ENCODE results near the gene HOXA5. TPM values are rescaled to one million over a fixed set of nuclear protein-coding genes. Genes with fewer than 3 reads are reported as not detected.

The HOXA5 gene
- total and polyA plus RNA-seq, 2 of the 8 experiments (the other 6 are each of a cell fraction or from before 2014, with no cell fraction given): not detected

DNA sequence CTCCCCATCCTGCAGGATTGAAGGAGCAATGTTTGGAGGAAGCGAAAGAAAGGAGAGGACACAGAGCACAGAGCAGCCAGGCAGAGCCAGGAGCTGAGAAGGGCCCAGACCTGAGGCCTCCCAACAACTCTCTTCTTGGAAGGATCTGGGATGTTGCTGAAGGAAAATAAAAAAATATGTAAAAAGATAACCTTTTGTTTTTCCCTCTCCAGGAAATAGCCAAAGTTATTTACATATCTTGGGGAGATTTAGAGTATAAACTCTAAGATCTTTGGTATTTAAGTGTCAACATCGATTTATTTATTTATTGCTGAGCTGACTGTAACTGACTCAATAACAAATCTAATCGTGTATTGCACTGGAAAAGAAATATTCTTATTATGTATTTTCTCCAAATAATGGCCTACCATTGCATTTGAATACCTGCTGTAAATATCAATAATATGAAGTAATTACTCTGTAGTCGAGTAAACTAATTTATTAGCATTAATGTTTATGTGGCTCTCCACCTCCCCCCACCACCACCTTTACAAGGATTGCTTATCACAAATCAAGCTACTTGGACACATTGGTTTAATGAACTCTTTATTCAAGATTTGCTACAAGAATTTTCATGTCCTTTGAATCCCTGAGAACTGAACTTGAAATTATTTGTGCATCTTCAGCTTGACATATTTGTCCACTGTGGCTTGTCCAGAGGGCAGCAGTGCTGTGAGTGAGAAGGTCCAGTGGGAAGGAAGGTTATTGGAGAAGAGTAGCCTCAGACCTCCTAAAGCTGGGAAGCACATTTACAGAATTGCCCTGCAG lies 43.4 kb upstream of the HOXA5 start:
- H4K20me1 ChIP-seq (replicated peaks in 1 of 2; ENCODE audit: control insufficient read depth in 1 of 2, insufficient read depth in 2 of 2, low read length in 2 of 2): peaks cover 34 to 63% of the 10 kb centered on the region in 2 experiments
- no peak overlapping the region for H3K56ac ChIP-seq (replicated peaks; ENCODE audit: insufficient read length, low read depth, low read length)
- no peak overlapping the region for H3K14ac ChIP-seq (ENCODE audit: insufficient read length)
- H3K4me1 ChIP-seq (replicated peaks in 1 of 4; ENCODE audit: control insufficient read depth in 3 of 4, insufficient read depth in 4 of 4, low read length in 3 of 4): peaks cover 0 to 27% (median 16%) of the 10 kb centered on the region in 4 experiments; a peak in 6 of 7 replicates
- no peak overlapping the region for H3K4me3 ChIP-seq (ENCODE audit: extremely low read depth in 1 of 4, insufficient read depth in 2 of 4, low read depth in 3 of 4, low read length in 4 of 4)
- H2AK5ac ChIP-seq (ENCODE audit: low read depth, low read length): no peak overlapping the region
- FAIRE-seq (no peak), DNase-seq (ENCODE audit: low read depth in 1 of 2, low spot score in 2 of 2) (no peak)
- H3K23me2 ChIP-seq (ENCODE audit: low read depth, low read length): no peaks in the 10 kb centered on the region
- no peak overlapping the region for H2BK20ac ChIP-seq (ENCODE audit: low read length)
- H2AFZ ChIP-seq (ENCODE audit: low read length): no peak overlapping the region
- H2BK12ac ChIP-seq (ENCODE audit: low read depth, low read length): no peak overlapping the region
- H3K79me1 ChIP-seq (ENCODE audit: low read depth, low read length): no peaks in the 10 kb centered on the region
- H2BK15ac ChIP-seq (ENCODE audit: low read length): no peak overlapping the region
- H3K36me3 ChIP-seq (ENCODE audit: control insufficient read depth in 2 of 4, insufficient read depth in 4 of 4, low read length in 3 of 4): peaks cover 0 to 8% (median 0%) of the 10 kb centered on the region in 4 experiments; a peak in 1 of 8 replicates
- no peak overlapping the region for H3K9ac ChIP-seq (replicated peaks in 1 of 4; ENCODE audit: extremely low read depth in 1 of 4, low read depth in 3 of 4, low read length in 3 of 4)
- no peaks in the 10 kb centered on the region for H3K79me2 ChIP-seq (ENCODE audit: control insufficient read depth in 1 of 2, insufficient read depth in 2 of 2, low read length in 2 of 2)
- H4K8ac ChIP-seq (ENCODE audit: extremely low read depth, insufficient read depth, low read length): no peak overlapping the region
- ChIA-PET POLR2A (ENCODE audit: partially characterized antibody) (interaction anchor here (0.5 to 0.9 kb wide), 3 partner anchors 12 to 286 kb away, joined by 3 read pairs; no protein-coding TSS in a partner anchor), CTCF (ENCODE audit: partially characterized antibody) (interaction anchor here (0.8 to 9.1 kb wide), 18 partner anchors 8 to 90 kb away, joined by 3 to 64 read pairs (median 4); partner anchors contain the start of genes EVX1, HOXA1 and HOXA5)
- no peaks in the 10 kb centered on the region; a peak in 1 of 4 replicates for H3K9me3 ChIP-seq (ENCODE audit: insufficient read depth in 2 of 2, low read depth in 1 of 2, low read length in 1 of 2)
- H3K4ac ChIP-seq (replicated peaks; ENCODE audit: insufficient read length, low read depth, low read length): no peak overlapping the region
- H3K4me2 ChIP-seq (ENCODE audit: insufficient read depth in 1 of 2, low read depth in 2 of 2, low read length in 2 of 2): no peak overlapping the region; a peak in 1 of 4 replicates
- H2BK120ac ChIP-seq (replicated peaks; ENCODE audit: low read depth, low read length): no peak overlapping the region
- peaks cover 98 to 100% (median 99%) of the 10 kb centered on the region in 4 experiments for H3K27me3 ChIP-seq (replicated peaks in 1 of 4; ENCODE audit: control insufficient read depth in 3 of 4, extremely low read depth in 1 of 4, insufficient read depth in 3 of 4, low read length in 3 of 4)
- H4K91ac ChIP-seq (replicated peaks; ENCODE audit: insufficient read length, low read length): no peak overlapping the region
- no peak overlapping the region for H3K23ac ChIP-seq (ENCODE audit: insufficient read length)
- H3K27ac ChIP-seq (ENCODE audit: low read depth, low read length): no peak overlapping the region
- no peak overlapping the region for H4K5ac ChIP-seq (ENCODE audit: insufficient read length, low read depth, low read length)
- H2BK5ac ChIP-seq (ENCODE audit: low read depth, low read length): no peak overlapping the region
- WGBS, 2 experiments (ENCODE audit: extremely low coverage in 1 of 2, insufficient coverage in 1 of 2, insufficient read length in 1 of 2, insufficient replicate concordance in 2 of 2, low coverage in 1 of 2, low lambda C conversion rate in 2 of 2, missing lambda C conversion rate in 1 of 2): 30% methylated on average over 4 of the region's 4 CpGs; no CpG with 5 or more reads in 1 of the 2 experiments
- H3K18ac ChIP-seq (ENCODE audit: extremely low read depth, low read length): no peak overlapping the region
- no peak for TF ChIP-seq MAX (IDR thresholded peaks at IDR 0.05)
- TF ChIP-seq, protein P1, sequence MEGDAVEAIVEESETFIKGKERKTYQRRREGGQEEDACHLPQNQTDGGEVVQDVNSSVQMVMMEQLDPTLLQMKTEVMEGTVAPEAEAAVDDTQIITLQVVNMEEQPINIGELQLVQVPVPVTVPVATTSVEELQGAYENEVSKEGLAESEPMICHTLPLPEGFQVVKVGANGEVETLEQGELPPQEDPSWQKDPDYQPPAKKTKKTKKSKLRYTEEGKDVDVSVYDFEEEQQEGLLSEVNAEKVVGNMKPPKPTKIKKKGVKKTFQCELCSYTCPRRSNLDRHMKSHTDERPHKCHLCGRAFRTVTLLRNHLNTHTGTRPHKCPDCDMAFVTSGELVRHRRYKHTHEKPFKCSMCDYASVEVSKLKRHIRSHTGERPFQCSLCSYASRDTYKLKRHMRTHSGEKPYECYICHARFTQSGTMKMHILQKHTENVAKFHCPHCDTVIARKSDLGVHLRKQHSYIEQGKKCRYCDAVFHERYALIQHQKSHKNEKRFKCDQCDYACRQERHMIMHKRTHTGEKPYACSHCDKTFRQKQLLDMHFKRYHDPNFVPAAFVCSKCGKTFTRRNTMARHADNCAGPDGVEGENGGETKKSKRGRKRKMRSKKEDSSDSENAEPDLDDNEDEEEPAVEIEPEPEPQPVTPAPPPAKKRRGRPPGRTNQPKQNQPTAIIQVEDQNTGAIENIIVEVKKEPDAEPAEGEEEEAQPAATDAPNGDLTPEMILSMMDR (IDR thresholded peaks at IDR 0.05; ENCODE audit: control extremely low read depth in 1 of 3, insufficient read depth in 1 of 3, low read depth in 1 of 3, low read length in 3 of 3): no peak
- no peak for TF ChIP-seq EGR1 (IDR thresholded peaks at IDR 0.05; ENCODE audit: borderline replicate concordance, low read depth, low read length)
- TF ChIP-seq JUND (IDR thresholded peaks at IDR 0.05; ENCODE audit: low read length): no peak
- no peak for TF ChIP-seq BCL11A (IDR thresholded peaks at IDR 0.05; ENCODE audit: low read depth in 2 of 2, low read length in 2 of 2)
- no peak for TF ChIP-seq BRCA1 (IDR thresholded peaks at IDR 0.05; ENCODE audit: low read depth, low read length)
- TF ChIP-seq, protein P2, sequence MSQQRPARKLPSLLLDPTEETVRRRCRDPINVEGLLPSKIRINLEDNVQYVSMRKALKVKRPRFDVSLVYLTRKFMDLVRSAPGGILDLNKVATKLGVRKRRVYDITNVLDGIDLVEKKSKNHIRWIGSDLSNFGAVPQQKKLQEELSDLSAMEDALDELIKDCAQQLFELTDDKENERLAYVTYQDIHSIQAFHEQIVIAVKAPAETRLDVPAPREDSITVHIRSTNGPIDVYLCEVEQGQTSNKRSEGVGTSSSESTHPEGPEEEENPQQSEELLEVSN (IDR thresholded peaks at IDR 0.05): no peak
- no peak for TF ChIP-seq EP300 (IDR thresholded peaks at IDR 0.05; ENCODE audit: borderline replicate concordance in 1 of 2, low read depth in 2 of 2, low read length in 2 of 2)
